Amniotic stem cell (primary cell): ENCODE data around the gene PM20D1.
"Not testable (repeated sequence)": the region's sequence is repeated elsewhere in the genome, so short reads cannot be mapped to it uniquely, and the experiment has no call there.

Experiments used
- DNase-seq: peaks from one replicate; lab custom pipeline; 2025; lab: John Stamatoyannopoulos, UW

Gene PM20D1

GRCh38 chr1:205849619-205850355, at the start of gene PM20D1:
Gene PM20D1 (minus strand): TSS chr1:205850132. CDS start chr1:205850072, 60 bp downstream.
- peak; percentile 9 for DNase-seq

GRCh38 chr1:205896351-205896750, 46.4 kb upstream of the PM20D1 start:
- DNase-seq: no peak

DNA sequence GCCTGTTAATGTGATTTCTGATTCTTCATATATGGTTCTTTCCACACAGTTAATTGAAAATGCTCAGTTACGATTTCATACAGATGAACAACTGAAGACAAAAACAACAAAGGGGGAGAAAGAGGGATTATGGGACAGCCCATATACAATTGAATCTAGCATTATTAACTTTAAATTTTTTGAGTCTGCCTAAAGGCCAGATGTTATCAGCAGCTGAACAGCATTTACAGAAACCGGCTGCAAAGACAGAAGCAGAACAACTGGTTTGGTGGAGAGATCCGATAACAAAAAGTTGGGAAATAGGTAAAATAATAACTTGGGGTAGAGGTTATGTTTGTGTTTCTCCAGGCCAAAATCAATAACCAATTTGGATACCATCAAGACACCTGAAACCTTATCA, 44.2 kb upstream of the PM20D1 start:
- DNase-seq: not testable (repeated sequence)

GRCh38 chr1:205892175-205892574, 42.2 kb upstream of the PM20D1 start:
- not testable (repeated sequence) for DNase-seq

GRCh38 chr1:205891481-205891880, 41.5 kb upstream of the PM20D1 start:
- DNase-seq: peak; percentile 6

GRCh38 chr1:205890631-205891030, 40.7 kb upstream of the PM20D1 start:
- DNase-seq: not testable (repeated sequence)

- peak; percentile 16 for DNase-seq
These were observed 39.8 kb upstream of the PM20D1 start for GRCh38 chr1:205889706-205890105.

- DNase-seq: not testable (repeated sequence)
These were observed 39.1 kb upstream of the PM20D1 start for GRCh38 chr1:205889006-205889405.

- no peak for DNase-seq
These were observed 33.9 kb upstream of the PM20D1 start for GRCh38 chr1:205883792-205884191.

GRCh38 chr1:205880923-205881322, 31.0 kb upstream of the PM20D1 start:
- DNase-seq: no peak

DNA sequence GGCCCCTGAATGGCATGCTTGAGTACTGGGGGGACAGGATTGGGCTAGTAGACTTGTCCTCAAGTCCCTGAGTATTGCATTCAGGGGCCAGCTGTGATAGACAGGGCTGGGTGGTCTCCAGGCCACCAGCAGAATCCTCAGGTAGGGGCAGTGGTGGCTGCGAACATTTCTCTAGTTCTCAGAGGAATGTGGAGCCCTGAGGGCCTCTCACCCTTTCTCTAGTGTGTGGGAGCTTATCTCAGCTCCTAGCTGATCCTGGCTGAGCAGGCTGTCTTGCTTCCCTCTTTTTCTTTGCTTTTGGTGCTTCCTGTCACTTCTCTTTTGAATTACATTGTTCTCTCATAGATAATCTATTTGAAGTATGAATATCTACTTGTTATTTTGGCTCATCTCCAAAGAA, 30.0 kb upstream of the PM20D1 start:
- no peak for DNase-seq

- DNase-seq: no peak
These were observed 28.1 kb upstream of the PM20D1 start for GRCh38 chr1:205878026-205878425.

- not testable (repeated sequence) for DNase-seq
These were observed 23.2 kb upstream of the PM20D1 start for GRCh38 chr1:205873148-205873547.

DNA sequence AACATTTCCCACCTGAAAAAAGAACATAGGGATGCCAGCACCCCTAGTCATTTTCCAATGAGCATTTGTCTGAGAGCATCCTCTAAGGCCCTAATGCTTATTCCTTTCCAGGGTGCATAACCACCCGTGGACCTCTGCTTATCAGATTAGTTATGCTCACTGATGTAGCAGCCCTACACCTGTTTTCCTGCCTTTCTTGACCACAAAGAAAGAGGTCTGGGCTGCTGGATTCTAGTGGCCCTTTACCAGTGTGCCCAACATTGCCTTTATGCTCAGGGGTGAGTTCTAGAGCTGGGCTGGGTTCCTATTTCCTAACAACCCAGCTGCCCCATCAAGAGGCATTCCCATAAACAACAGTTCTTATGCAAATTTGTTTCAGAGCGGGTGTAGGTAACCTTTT, 20.3 kb upstream of the PM20D1 start:
- DNase-seq: no peak

GRCh38 chr1:205861540-205861939, 11.6 kb upstream of the PM20D1 start:
- DNase-seq: no peak

DNA sequence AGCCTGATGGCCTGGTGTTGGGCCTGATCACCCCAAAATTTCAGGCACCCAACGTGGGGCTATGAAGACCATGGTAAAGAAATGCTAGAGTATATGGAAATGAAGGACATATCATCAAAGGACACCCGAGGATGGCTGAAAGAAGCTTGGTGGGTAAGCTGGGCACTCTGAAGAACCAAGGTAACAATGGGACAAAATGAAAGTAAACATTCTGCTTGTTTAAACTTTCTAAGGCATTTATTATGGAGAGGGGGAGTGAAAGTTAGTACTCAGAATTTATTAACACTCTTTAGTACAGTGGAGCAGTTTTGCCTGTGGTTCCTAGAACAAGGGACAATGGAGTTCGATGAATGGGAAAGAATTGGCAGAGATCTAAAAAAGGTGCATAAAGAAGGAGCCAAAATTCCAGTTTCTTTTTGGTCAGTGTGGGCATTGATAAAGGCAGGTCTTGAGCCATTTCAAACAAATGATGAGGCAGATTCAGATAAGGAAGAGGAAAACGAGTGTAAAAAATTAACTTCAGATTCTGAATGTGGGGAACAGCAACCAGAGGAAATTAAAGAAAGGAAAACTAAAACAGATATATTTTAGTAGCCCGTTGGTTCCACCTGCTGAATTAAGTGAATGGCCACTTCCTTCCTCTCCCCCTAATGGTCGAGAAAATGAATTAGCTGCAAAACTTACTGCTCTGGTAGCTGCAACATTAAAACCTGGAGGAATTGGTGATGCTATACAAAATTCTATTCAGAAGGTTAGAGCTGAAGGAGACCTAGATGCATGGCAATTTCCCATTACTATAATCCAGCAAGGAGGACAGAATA, 8.4 kb upstream of the PM20D1 start:
- no peak for DNase-seq

- not testable (repeated sequence) for DNase-seq
These were observed 7.6 kb upstream of the PM20D1 start for GRCh38 chr1:205857501-205857900.

- no peak for DNase-seq
These were observed 6.5 kb upstream of the PM20D1 start for GRCh38 chr1:205856433-205856832.

DNA sequence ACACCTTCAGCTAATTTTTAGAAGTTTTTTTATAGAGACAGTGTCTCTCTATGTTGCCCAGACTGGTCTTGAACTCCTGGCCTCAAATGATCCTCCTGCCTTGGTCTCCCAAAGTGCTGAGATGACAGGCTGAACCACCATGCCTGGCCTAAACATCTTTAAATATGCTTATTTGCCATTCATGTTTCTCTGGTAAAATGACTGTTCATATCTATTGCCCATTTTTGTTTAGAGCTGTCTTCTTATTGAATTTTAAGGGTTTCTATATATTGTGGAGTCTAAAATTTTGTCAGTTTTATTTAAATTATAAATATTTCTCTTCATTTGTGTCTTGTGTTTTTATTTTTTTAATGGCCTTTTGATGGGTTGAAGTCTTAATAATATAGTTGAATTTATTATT, 3.0 kb upstream of the PM20D1 start:
- no peak for DNase-seq

DNA sequence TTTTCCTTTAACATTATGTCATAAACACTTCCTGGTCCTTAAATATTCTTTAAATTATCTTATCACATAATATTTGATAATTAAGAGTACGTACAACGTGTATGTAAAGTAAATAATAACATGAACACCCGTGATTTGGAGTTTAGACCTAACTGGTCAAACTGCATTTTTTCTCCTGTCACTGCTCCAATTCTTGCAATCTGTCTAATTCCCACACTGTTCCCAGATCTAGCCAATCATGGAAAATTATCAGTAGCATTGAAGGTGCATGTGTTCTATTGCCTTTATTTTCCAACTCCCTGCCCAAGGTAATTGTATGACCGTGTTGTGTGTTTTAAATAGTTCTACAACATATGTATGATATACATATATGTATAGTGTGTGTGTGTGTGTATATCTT, 2.1 kb upstream of the PM20D1 start:
- DNase-seq: no peak

DNA sequence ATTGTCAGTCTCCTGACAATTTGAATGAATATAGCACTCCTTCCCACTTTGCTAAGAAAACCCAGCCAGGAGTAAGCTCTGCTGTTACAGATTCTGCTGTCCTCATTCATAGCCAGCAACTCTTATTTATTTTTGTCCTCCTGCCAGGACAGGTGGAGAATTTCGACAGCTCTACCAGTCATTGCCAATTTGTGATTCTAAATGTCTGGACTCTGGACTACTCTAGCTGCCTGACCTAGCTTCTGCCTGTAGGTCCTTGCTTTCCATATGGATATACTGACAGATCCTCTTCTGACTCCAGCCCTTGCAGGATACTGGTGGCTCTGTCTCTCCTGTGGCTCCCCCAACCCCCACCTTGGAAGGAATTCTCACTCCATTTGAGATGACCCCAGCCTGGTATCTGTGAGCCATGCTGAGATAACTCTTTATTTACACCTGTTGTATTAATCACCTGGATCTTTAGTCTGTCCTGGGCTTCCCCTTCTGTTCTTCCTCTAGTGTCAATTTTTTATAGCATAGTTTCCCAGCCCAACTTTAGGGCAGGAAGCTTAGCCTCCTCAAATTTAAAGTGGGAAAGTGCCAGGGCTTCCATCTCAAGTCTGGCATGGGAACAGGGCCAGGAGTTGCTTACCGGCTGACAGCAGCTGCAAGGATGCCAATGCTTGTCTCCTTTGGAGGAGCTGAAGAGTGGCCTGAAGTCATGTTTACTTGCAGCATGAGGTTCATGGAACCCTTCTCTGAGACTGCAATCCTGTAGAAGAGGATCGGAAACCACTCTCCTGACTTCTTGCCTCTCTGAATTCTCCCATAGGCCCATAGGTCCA, 6.7 kb downstream of the PM20D1 start:
- no peak for DNase-seq

- no peak for DNase-seq
These were observed 7.7 kb downstream of the PM20D1 start for GRCh38 chr1:205842229-205842628.
